HG03378 (cell line): ENCODE results near the gene ADGRA1.
"Not testable (repeated sequence)": the region's sequence is repeated elsewhere in the genome, so short reads cannot be mapped to it uniquely, and the experiment has no call there.

Experiments
- ATAC-seq: cut with Tn5 transposase; IDR thresholded peaks from one replicate; pipeline ENCODE4 v1.9.1; 2021; ENCODE audit warnings: mild to moderate bottlenecking, moderate library complexity; ENCODE audit not compliant: unreplicated experiment

The ADGRA1 gene, protein sequence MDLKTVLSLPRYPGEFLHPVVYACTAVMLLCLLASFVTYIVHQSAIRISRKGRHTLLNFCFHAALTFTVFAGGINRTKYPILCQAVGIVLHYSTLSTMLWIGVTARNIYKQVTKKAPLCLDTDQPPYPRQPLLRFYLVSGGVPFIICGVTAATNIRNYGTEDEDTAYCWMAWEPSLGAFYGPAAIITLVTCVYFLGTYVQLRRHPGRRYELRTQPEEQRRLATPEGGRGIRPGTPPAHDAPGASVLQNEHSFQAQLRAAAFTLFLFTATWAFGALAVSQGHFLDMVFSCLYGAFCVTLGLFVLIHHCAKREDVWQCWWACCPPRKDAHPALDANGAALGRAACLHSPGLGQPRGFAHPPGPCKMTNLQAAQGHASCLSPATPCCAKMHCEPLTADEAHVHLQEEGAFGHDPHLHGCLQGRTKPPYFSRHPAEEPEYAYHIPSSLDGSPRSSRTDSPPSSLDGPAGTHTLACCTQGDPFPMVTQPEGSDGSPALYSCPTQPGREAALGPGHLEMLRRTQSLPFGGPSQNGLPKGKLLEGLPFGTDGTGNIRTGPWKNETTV

GRCh38 chr10:133087679-133088178 is at the start of gene ADGRA1:
TSS of gene ADGRA1 (plus strand) at chr10:133087924. CDS start at chr10:133088910, 986 bp downstream.
- no peak for ATAC-seq

GRCh38 chr10:133038036-133038823 is 49.5 kb upstream of the ADGRA1 start:
- ATAC-seq, result no peak

GRCh38 chr10:133039107-133039802 is 48.5 kb upstream of the ADGRA1 start:
- no peak for ATAC-seq

GRCh38 chr10:133039803-133040165 is 47.9 kb upstream of the ADGRA1 start:
- no peak for ATAC-seq

DNA sequence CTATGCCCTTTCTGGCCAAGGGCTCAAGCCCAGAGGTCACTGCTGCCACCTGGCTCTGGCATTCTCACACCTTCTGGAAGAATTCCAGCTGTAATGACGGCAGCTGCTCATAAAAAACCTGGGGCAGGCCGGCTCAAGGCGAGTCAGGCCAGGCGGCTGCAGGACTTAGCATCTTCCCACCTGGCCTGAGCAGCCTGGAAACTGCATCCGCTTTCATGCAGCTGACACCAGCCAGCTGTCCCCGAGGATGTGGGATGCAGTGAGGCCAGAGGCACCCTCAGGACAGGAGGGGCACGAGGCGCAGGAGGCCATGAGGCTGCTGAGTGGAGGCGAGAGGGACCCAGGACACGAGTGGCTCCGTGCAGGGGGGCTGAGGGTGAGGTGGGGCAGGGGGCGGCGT is 47.5 kb upstream of the ADGRA1 start:
- no peak for ATAC-seq

DNA sequence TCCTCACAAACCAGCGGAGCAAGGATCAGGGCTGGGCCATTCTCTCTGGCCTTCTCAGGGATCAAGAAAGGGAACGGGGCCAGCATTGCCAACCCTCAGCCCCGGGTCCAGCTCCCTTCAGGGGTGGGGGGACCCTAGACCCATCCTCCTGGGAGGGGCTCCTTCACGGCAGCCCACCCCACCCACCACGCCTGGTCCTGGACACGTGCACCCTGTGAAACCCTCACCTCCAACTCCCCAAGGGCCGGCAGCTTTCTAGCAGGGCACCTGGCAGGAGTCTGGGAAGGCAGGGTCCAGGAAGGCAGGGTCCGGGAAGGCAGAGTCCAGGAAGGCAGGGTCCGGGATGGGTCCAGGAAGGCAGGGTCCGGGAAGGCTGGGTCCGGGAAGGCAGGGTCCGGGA is 46.6 kb upstream of the ADGRA1 start:
- no peak for ATAC-seq

DNA sequence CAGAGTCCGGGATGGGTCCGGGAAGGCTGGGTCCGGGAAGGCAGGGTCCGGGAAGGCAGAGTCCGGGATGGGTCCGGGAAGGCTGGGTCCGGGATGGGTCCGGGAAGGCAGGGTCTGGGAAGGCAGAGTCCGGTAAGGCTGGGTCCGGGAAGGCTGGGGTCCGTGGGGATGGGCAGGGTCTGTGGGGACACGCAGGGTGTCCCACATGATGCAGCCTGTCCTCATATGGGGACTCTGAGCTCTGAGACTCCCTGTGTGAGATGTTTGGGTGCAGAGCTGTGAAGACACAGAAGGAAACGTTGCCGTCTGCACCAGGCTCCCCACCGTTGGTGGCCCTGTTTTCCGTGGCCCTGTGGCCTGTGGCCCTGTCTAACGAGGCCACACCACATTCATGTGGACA is 45.7 kb upstream of the ADGRA1 start:
- ATAC-seq, result no peak

DNA sequence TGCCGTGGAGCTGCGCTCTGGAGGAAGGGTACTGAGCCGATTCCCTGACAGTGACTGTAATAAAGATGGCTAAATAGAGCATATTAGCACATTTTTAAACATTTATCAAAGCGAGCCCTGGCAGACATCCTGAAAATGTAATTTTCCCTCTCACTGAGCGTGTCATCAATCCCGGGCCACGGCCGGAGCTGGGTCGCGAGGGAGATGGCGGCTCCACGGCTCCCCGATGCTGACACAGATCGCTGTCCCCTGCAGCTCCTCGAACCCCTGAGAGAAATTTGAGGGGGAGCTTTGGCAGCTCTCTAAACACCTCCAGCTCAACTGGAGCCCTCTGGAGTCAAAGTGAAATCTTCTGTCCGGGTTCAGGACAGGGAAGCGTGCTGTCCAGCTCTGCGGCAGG is 44.9 kb upstream of the ADGRA1 start:
- ATAC-seq, result no peak

- no peak for ATAC-seq
Measured at GRCh38 chr10:133043541-133044225, 44.0 kb upstream of the ADGRA1 start.

DNA sequence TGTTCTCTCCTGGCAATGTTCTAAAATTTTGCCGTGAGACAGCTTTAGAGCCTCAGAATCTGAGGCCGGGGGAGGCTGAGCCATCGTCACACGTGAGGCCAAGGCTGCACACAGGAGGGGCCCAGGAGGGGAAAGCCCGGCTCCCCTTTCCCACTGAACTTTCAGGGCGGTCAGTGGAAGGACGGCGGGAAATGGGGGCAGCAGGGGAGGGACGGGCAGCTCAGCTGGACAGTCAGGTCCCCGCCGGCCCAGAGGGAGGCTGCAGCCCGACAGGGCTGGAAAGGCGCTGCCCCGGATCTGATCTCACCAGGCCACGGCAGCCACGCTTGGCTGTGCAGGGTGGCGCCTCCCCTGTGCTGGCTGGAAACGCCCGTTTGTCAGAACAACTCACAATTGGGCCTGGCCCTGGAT is 43.3 kb upstream of the ADGRA1 start:
- ATAC-seq, result no peak

DNA sequence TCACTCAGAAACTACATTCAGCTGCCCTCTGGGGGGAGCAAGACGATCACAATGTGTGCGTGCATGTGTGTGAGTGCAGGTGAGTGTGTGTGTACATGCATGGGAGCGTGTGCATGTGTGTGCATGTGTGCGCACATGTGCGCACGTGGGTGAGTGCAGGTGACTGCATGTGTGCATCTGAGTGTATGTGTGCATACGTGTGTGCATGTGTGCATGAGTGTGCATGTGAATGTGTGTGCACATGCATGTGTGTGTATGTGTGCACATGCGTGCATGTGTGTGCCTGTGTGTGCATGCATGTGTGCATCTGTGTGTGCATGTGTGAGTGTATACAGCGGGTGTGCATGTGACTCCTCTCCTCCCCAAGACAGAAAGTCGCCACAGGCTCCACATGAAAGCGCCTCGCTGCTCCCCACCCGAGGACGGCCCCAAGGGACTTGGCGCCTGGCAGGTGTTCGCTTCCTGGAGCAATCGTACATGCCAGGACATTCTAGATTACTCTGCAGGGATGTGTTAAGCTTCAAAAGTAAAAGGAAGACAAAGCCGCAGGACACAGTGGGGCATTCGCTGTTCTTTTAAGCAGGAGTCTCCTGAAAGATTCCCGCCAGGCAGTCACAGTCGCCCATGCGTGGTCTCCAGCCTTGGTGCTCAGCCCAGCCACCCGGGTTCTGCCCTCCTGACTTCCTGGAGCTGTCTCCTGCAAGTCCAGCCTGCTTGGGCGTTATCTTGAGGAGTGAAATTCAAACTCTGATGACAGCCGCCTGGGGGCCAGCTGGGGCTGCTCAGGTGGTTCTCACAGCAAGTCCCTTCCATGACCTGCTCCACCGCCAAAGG is 42.0 kb upstream of the ADGRA1 start:
- ATAC-seq, result no peak

GRCh38 chr10:133046390-133046765 is 41.3 kb upstream of the ADGRA1 start:
- ATAC-seq, result no peak

DNA sequence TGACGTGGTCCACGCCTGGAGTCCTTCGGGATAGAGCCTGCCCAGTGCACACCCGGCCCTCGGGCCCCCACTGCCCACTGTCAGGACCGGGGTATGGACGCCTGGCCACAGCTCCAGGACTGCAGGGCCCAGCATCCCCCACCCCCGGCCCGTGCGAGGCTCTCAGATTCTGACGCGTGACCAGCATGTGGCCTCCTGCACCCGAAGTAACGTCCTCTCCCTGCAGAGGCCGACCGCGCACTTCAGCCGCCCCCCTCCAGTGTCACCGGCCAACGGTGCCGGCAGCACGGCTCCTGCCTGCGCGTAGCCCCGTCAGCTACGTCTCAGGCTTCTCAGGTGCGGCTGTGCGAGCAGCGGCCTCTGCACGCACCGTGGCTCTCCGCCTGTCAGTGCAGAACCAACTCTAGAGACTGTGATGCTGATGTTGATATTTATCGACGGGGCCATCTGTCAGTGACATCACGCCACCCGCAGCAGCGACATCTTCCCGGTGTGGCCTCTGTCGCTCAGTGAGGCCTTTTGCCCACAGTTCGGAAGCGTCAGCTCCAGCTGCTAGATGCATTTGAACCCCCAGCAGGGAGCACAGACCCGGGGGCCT is 40.1 kb upstream of the ADGRA1 start:
- no peak for ATAC-seq

DNA sequence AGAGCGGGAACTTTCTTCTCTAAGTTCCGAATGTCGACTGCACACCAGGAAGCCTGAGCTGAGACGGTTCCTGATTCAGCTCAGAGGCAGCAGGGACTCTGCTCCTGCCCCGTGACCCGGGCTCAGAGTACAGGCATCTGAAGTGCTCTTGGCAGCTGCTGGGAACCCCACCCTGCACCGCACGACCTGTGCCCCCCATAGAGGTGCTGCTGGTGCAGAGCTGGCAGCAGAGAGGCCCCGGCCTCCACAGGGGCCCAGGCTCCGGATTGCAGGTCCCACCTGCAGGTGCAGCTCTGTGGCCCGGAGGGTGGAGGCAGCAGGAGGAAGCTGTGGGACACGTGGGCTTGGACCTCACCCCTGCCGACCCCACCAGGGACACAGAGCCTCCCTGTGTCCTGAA is 39.5 kb upstream of the ADGRA1 start:
- ATAC-seq, result no peak

GRCh38 chr10:133048926-133049325 is 38.8 kb upstream of the ADGRA1 start:
- no peak for ATAC-seq

DNA sequence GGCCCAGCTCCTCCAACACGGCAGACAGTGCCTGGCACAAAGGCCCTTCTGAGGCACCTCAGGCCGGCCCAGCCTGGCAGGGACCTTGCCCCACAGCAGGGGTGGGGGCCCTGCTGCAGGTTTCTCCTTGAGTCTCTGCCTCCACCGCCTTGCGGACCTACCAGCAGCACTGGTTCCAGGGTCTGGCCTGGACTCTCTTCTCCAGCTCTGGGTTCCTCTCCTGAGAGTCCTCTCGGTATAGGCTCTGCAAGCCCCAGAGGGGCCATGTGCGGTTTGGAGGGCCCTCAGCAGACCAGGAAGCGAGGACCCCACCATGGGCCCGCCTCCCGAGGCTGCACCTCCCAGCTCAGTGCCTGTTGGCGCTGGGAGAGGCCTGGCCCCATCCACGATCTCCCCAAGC is 38.1 kb upstream of the ADGRA1 start:
- no peak for ATAC-seq

GRCh38 chr10:133050371-133050770 is 37.4 kb upstream of the ADGRA1 start:
- ATAC-seq, result no peak

GRCh38 chr10:133052076-133052475 is 35.6 kb upstream of the ADGRA1 start:
- ATAC-seq, result no peak

GRCh38 chr10:133053527-133054133 is 34.1 kb upstream of the ADGRA1 start:
- ATAC-seq, result not testable (repeated sequence)
